ENCODE results near the gene SLC39A11. TPM values are rescaled to one million over a fixed set of nuclear protein-coding genes. Genes with fewer than 3 reads are reported as not detected.

Gene SLC39A11
- total RNA-seq, 1 experiment from 2014 or later: 46.4 TPM

- TF ChIP-seq TCF7L2 (IDR thresholded peaks at IDR 0.05; ENCODE audit: borderline replicate concordance, extremely low read depth, insufficient read depth, insufficient read length) (no peak), SRF (IDR thresholded peaks at IDR 0.05; ENCODE audit: low read depth) (no peak; the same call in 1 of the 2 replicates), CTCF (IDR thresholded peaks at IDR 0.05 in 2 of 3, conservative IDR thresholded peaks at IDR 0.05 in 1 of 3; ENCODE audit: borderline replicate concordance in 1 of 3, insufficient read depth in 1 of 3, low read depth in 2 of 3, low read length in 2 of 3) (no peak), FOSL1 (IDR thresholded peaks at IDR 0.05; ENCODE audit: low read depth) (peak; percentile 90), JUND (IDR thresholded peaks at IDR 0.05) (peak; percentile 91)
Observed at GRCh38 chr17:72702136-72702735, 390.3 kb downstream of the SLC39A11 start (continued).

DNA sequence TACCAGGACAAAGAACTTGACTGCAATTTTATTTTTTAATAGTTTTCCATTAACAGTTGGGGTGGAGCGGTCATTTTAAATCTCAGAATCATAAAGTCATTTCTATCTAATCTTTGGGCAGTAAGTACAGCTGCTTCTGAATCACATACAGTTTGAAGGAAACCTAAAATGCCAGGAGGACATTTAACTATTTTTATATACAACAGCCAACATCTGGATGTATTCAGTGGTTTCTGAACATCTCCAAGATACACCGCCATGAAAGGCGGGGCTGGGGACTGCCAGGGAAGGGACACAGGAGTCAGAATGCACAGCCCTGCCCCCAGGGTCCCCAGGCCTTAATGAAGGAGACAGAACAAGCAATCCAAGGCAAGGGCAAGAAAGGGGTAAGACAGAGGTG, 392.3 kb downstream of the SLC39A11 start:
- H3K4me2 ChIP-seq (ENCODE audit: low read length): no peak overlapping the region
- ChIA-PET RAD21 (ENCODE audit: low non-redundant PET in 1 of 2, low total read pairs in 2 of 2, uncharacterized antibody in 2 of 2, unreplicated experiment in 2 of 2) (interaction anchor here in 1 of 2 experiments (1.2 kb wide), 1 partner anchor 143 kb away, joined by 4 read pairs; no protein-coding TSS in a partner anchor), CTCF (interaction anchor here (1.4 to 3.3 kb wide), 2 partner anchors 143 kb away, joined by 7 to 19 read pairs; no protein-coding TSS in a partner anchor), POLR2A (interaction anchor here (0.9 to 2.0 kb wide), 2 partner anchors 16 to 107 kb away, joined by 3 to 5 read pairs; no protein-coding TSS in a partner anchor)
- peaks cover 0 to 4% of the 10 kb centered on the region in 2 experiments; a peak in 1 of 4 replicates for H3K9me3 ChIP-seq (ENCODE audit: control insufficient read depth in 1 of 2, insufficient read depth in 1 of 2, low read depth in 1 of 2, low read length in 2 of 2)
- no peaks in the 10 kb centered on the region for H3K9me2 ChIP-seq (ENCODE audit: insufficient read depth)
- no peak overlapping the region for H3K27ac ChIP-seq (ENCODE audit: low read depth, low read length)
- DNase-seq (ENCODE audit: low read depth, low spot score): no peak
- H4K20me1 ChIP-seq (ENCODE audit: insufficient read depth): no peaks in the 10 kb centered on the region
- H3K4me3 ChIP-seq (replicated peaks in 1 of 2; ENCODE audit: low read depth in 1 of 2, low read length in 2 of 2): no peak overlapping the region
- H3K4me1 ChIP-seq (ENCODE audit: control insufficient read depth in 1 of 2, insufficient read depth in 2 of 2, low read length in 2 of 2): peaks cover 21 to 54% of the 10 kb centered on the region in 2 experiments
- H3K36me3 ChIP-seq (ENCODE audit: control insufficient read depth in 1 of 2, insufficient read depth in 2 of 2, low read length in 2 of 2): no peaks in the 10 kb centered on the region; a peak in 1 of 4 replicates
- no TSS peak for BruUV-seq (replicated peaks)
- no peak overlapping the region for H2AFZ ChIP-seq (ENCODE audit: low read depth, low read length, poor library complexity, severe bottlenecking)
- no peaks in the 10 kb centered on the region for H3K27me3 ChIP-seq (ENCODE audit: insufficient read depth, low read length)
- intact Hi-C loops (cut with micrococcal nuclease): no loop called here
- 0 out of 2 replicates have a peak overlapping the region, but pooled peaks have one; percentile 0 for H3K9ac ChIP-seq (ENCODE audit: low read length)
- no peaks in the 10 kb centered on the region for H3K79me2 ChIP-seq (ENCODE audit: insufficient read depth, low read length)
- TF ChIP-seq EZH2phosphoT487 (IDR thresholded peaks at IDR 0.05; ENCODE audit: borderline replicate concordance): no peak
- TF ChIP-seq, protein P1, sequence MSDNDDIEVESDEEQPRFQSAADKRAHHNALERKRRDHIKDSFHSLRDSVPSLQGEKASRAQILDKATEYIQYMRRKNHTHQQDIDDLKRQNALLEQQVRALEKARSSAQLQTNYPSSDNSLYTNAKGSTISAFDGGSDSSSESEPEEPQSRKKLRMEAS (IDR thresholded peaks at IDR 0.05): no peak
- no peak for TF ChIP-seq EGR1 (IDR thresholded peaks at IDR 0.05; ENCODE audit: low read depth)
- TF ChIP-seq POLR2AphosphoS5 (IDR thresholded peaks at IDR 0.05; ENCODE audit: low read depth, low read length): no peak
- TF ChIP-seq FOSL1 (IDR thresholded peaks at IDR 0.05; ENCODE audit: low read depth): no peak
- TF ChIP-seq CBX3 (IDR thresholded peaks at IDR 0.05; ENCODE audit: low read depth): no peak
- no peak for TF ChIP-seq RAD21 (IDR thresholded peaks at IDR 0.05; ENCODE audit: low read depth)
- no peak for TF ChIP-seq TCF7L2 (IDR thresholded peaks at IDR 0.05; ENCODE audit: borderline replicate concordance, extremely low read depth, insufficient read depth, insufficient read length)
- no peak for TF ChIP-seq ZFX (IDR thresholded peaks at IDR 0.05)
- TF ChIP-seq ZNF274 (IDR thresholded peaks at IDR 0.05; ENCODE audit: low read depth, low read length): no peak
- TF ChIP-seq JUND (IDR thresholded peaks at IDR 0.05): no peak
- no peak for ATAC-seq
